ENCODE data around the gene TMEM256. TPM values are rescaled to one million over a fixed set of nuclear protein-coding genes. Genes with fewer than 3 reads are reported as not detected.

The TMEM256 gene
- total RNA-seq, 1 donor from 2014 or later, result 45.2 TPM

- Histone ChIP-seq H3K36me3 (no peaks in the 10 kb centered on the region), H3K4me1 (no peaks in the 10 kb centered on the region), H3K9me3 (no peaks in the 10 kb centered on the region), H3K27ac (no peak overlapping the region), H3K4me3 (no peak overlapping the region), H3K27me3 (no peaks in the 10 kb centered on the region)
- no peak for TF ChIP-seq CTCF (IDR thresholded peaks at IDR 0.05)
- no peak for ATAC-seq
- intact Hi-C loops (cut with DNase I), result no loop called here
- DNase-seq, result no peak
Observed at GRCh38 chr17:7423679-7424078, 19.8 kb upstream of the TMEM256 start.

- no peak for ATAC-seq
- H3K4me1 ChIP-seq, result no peaks in the 10 kb centered on the region
- DNase-seq, result no peak
- H3K4me3 ChIP-seq, result no peak overlapping the region
- intact Hi-C loops (cut with DNase I), result no loop called here
- H3K9me3 ChIP-seq, result no peaks in the 10 kb centered on the region
- H3K27me3 ChIP-seq, result no peaks in the 10 kb centered on the region
- H3K27ac ChIP-seq, result no peak overlapping the region
- no peak for TF ChIP-seq CTCF (IDR thresholded peaks at IDR 0.05)
- H3K36me3 ChIP-seq, result no peaks in the 10 kb centered on the region
Observed at GRCh38 chr17:7421186-7421585, 17.3 kb upstream of the TMEM256 start.

- Histone ChIP-seq H3K4me3 (no peak within 1 kb of the TSS), H3K36me3 (no peaks in the 10 kb centered on the region), H3K4me1 (no peaks in the 10 kb centered on the region), H3K27me3 (no peaks in the 10 kb centered on the region), H3K27ac (no peak within 1 kb of the TSS), H3K9me3 (no peaks in the 10 kb centered on the region)
- ATAC-seq (no peak), DNase-seq (no peak)
- no peak for TF ChIP-seq CTCF (IDR thresholded peaks at IDR 0.05)
- intact Hi-C loops (cut with DNase I), result no loop called here
Observed at GRCh38 chr17:7419819-7420610, 16.1 kb upstream of the TMEM256 start, which contains the start of gene SPEM1. Gene SPEM1, plus strand, starts transcription at chr17:7420324. Its CDS starts 61 bp downstream, at chr17:7420385.

- Histone ChIP-seq H3K27me3 (no peaks in the 10 kb centered on the region), H3K27ac (no peak overlapping the region), H3K4me3 (no peak overlapping the region), H3K36me3 (no peaks in the 10 kb centered on the region), H3K9me3 (no peaks in the 10 kb centered on the region), H3K4me1 (no peaks in the 10 kb centered on the region)
- intact Hi-C loops (cut with DNase I), result no loop called here
- no peak for ATAC-seq
- DNase-seq, result no peak
- TF ChIP-seq CTCF (IDR thresholded peaks at IDR 0.05), result no peak
Observed at GRCh38 chr17:7418472-7419152, 14.7 kb upstream of the TMEM256 start.

- intact Hi-C loops (cut with DNase I), result no loop called here
- no peak for ATAC-seq
- Histone ChIP-seq H3K27ac (no peak overlapping the region), H3K4me3 (no peak overlapping the region), H3K36me3 (no peaks in the 10 kb centered on the region), H3K9me3 (no peaks in the 10 kb centered on the region), H3K4me1 (no peaks in the 10 kb centered on the region), H3K27me3 (no peaks in the 10 kb centered on the region)
- TF ChIP-seq CTCF (IDR thresholded peaks at IDR 0.05), result no peak
- DNase-seq, result no peak
Observed at GRCh38 chr17:7417056-7417655, 13.3 kb upstream of the TMEM256 start.
